Liver (tissue), 9 donors: ENCODE measurements around the gene ATXN7L1. TPM values are rescaled to one million over a fixed set of nuclear protein-coding genes. Genes with fewer than 3 reads are reported as not detected.

Source experiments
- DNase-seq: peaks from one replicate; pipeline ENCODE4 v3.0.0-alpha.2; 2017; ENCODE audit warnings: low spot score
- H3K27ac ChIP-seq, 2 donors: one replicate each; pipeline ENCODE4 v1.7.0; 2013; ENCODE audit warnings: inconsistent platforms in 2 of 2, low read length in 2 of 2, control low read depth in 1 of 2, low read depth in 1 of 2, mild to moderate bottlenecking in 1 of 2
- H3K27me3 ChIP-seq, 4 donors: one replicate each; pipeline versions ENCODE4 v1.6.1 to v1.7.0; 2013; ENCODE audit warnings: low read length in 3 of 4, inconsistent platforms in 1 of 4, mild to moderate bottlenecking in 1 of 4, moderate library complexity in 1 of 4; ENCODE audit not compliant: control insufficient read depth in 4 of 4, insufficient read depth in 4 of 4
- H3K36me3 ChIP-seq, 4 donors: one replicate each; pipeline versions ENCODE4 v1.6.1 to v1.7.0; 2013; ENCODE audit warnings: low read length in 3 of 4, mild to moderate bottlenecking in 3 of 4, low read depth in 1 of 4, moderate library complexity in 1 of 4; ENCODE audit not compliant: control insufficient read depth in 4 of 4, insufficient read depth in 3 of 4
- H3K4me1 ChIP-seq, 4 donors: one replicate each; pipeline versions ENCODE4 v1.6.1 to v1.7.0; 2013; ENCODE audit warnings: low read length in 3 of 4, mild to moderate bottlenecking in 3 of 4, moderate library complexity in 1 of 4; ENCODE audit not compliant: control insufficient read depth in 4 of 4, insufficient read depth in 4 of 4
- H3K4me3 ChIP-seq, 3 donors: one replicate each; pipeline versions ENCODE4 v1.6.1 to v1.7.0; 2013; ENCODE audit warnings: low read length in 3 of 3, control low read depth in 1 of 3, low read depth in 1 of 3, mild to moderate bottlenecking in 1 of 3
- H3K9ac ChIP-seq, 2 donors: one replicate each; pipeline ENCODE4 v1.7.0; 2013; ENCODE audit warnings: low read length in 2 of 2, mild to moderate bottlenecking in 2 of 2, moderate library complexity in 2 of 2, control low read depth in 1 of 2, low read depth in 1 of 2
- H3K9me3 ChIP-seq, 4 donors: one replicate each; pipeline versions ENCODE4 v1.6.1 to v1.7.0; 2013; ENCODE audit warnings: low read length in 3 of 4; ENCODE audit not compliant: control insufficient read depth in 4 of 4
- FOXA1 ChIP-seq: IDR thresholded peaks from 2 replicates; pipeline ENCODE4 v1.6.1; 2016; ENCODE audit warnings: antibody characterized with exemption
- FOXA2 ChIP-seq: IDR thresholded peaks from 2 replicates; pipeline ENCODE4 v1.6.1; 2016; ENCODE audit warnings: antibody characterized with exemption
- GABPA ChIP-seq, 2 donors: IDR thresholded peaks in 1 of 2; conservative IDR thresholded peaks in 1 of 2; 2 replicates each; pipeline ENCODE4 v1.6.1; 2016; ENCODE audit warnings: antibody characterized with exemption in 2 of 2, mild to moderate bottlenecking in 1 of 2, moderate library complexity in 1 of 2
- HNF4A ChIP-seq, 2 donors: conservative IDR thresholded peaks; 2 replicates each; pipeline ENCODE4 v1.6.1; 2016; ENCODE audit warnings: antibody characterized with exemption in 2 of 2, mild to moderate bottlenecking in 2 of 2
- HNF4G ChIP-seq: IDR thresholded peaks from 2 replicates; pipeline ENCODE4 v1.6.1; 2016; ENCODE audit warnings: antibody characterized with exemption
- JUND ChIP-seq, 2 donors: IDR thresholded peaks; 2 replicates each; pipeline ENCODE4 v1.6.1; 2016; ENCODE audit warnings: antibody characterized with exemption in 2 of 2
- RAD21 ChIP-seq, 2 donors: IDR thresholded peaks; 2 replicates each; pipeline ENCODE4 v1.6.1; 2016; ENCODE audit warnings: antibody characterized with exemption in 2 of 2, mild to moderate bottlenecking in 2 of 2
- RXRA ChIP-seq, 2 donors: IDR thresholded peaks; 2 replicates each; pipeline ENCODE4 v1.6.1; 2017 to 2018; ENCODE audit warnings: antibody characterized with exemption in 2 of 2, mild to moderate bottlenecking in 1 of 2
- YY1 ChIP-seq: IDR thresholded peaks from 2 replicates; pipeline ENCODE4 v1.6.1; 2016; ENCODE audit warnings: antibody characterized with exemption, mild to moderate bottlenecking
- WGBS: extraction: QIAGEN DNeasy Blood & Tissue Kit; methylation state at CpG from one replicate; pipeline ENCODE4 v1.1.7; 2013; 5-methylcytosine and 5-hydroxymethylcytosine counted together
- polyA plus RNA-seq, 2 donors: library from polyadenylated mRNA; stranded (reverse) in 1 of 2; unstranded in 1 of 2; fragments of 200-250 nt in 1 of 2; fragments of >200 nt in 1 of 2; fragmentation: Nextera tagmentation in 1 of 2; extraction: Ambion mirVana in 1 of 2; gene quantifications; one replicate each; pipeline versions ENCODE4 v1.2.1 to v1.2.3, GENCODE V29; 2013 to 2015
- total RNA-seq, 2 donors: library from RNA; depleted of rRNA; stranded (reverse); fragments of >200 nt; gene quantifications; one replicate each; pipeline ENCODE4 v1.2.3, GENCODE V29; 2014
- TF ChIP-seq, protein P1 (sequence below): fragments of 150-350 bp; IDR thresholded peaks from 2 replicates; pipeline ENCODE4 v1.5.1; 2017; ENCODE audit warnings: improper control_type of control experiment, low read depth, low read length; ENCODE audit not compliant: missing input control
- TF ChIP-seq, protein P2 (sequence below): IDR thresholded peaks from 2 replicates; pipeline ENCODE4 v1.6.1; 2016; ENCODE audit warnings: antibody characterized with exemption, mild to moderate bottlenecking
- donor health status: healthy.
- donor health status: healthy.
- donor health status: healthy.
- donor health status: healthy.
- donor health status: healthy.

Gene ATXN7L1
- total and polyA plus RNA-seq, 4 donors: 2.1 to 7.4 (median 5.3) TPM

DNA sequence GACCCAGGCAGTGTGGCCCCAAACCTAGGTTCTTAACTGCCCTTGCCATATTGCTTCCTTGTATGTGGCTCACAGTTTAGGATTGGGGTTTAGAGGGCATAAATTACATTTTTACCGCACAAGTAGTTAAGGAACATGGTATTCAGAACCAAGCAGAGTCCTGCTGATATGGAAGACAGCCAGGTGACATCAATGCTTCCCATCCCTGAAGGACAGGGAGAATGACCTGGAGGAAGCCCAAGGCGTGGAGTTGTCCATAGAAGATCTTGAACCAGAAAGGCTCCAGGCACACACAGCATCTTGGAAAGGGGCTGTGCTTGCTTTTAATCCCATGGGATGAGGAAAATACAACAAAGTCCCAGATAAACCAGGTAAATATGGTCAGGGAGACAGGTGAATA, 48.3 kb downstream of the ATXN7L1 start (continued):
- TF ChIP-seq, protein P1, sequence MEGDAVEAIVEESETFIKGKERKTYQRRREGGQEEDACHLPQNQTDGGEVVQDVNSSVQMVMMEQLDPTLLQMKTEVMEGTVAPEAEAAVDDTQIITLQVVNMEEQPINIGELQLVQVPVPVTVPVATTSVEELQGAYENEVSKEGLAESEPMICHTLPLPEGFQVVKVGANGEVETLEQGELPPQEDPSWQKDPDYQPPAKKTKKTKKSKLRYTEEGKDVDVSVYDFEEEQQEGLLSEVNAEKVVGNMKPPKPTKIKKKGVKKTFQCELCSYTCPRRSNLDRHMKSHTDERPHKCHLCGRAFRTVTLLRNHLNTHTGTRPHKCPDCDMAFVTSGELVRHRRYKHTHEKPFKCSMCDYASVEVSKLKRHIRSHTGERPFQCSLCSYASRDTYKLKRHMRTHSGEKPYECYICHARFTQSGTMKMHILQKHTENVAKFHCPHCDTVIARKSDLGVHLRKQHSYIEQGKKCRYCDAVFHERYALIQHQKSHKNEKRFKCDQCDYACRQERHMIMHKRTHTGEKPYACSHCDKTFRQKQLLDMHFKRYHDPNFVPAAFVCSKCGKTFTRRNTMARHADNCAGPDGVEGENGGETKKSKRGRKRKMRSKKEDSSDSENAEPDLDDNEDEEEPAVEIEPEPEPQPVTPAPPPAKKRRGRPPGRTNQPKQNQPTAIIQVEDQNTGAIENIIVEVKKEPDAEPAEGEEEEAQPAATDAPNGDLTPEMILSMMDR: no peak
- no peak for TF ChIP-seq GABPA (IDR thresholded peaks at IDR 0.05 in 1 of 2, conservative IDR thresholded peaks at IDR 0.05 in 1 of 2)
- no peak for TF ChIP-seq HNF4G
- no peak for TF ChIP-seq FOXA1
- TF ChIP-seq RAD21 (IDR thresholded peaks at IDR 0.05): no peak

DNA sequence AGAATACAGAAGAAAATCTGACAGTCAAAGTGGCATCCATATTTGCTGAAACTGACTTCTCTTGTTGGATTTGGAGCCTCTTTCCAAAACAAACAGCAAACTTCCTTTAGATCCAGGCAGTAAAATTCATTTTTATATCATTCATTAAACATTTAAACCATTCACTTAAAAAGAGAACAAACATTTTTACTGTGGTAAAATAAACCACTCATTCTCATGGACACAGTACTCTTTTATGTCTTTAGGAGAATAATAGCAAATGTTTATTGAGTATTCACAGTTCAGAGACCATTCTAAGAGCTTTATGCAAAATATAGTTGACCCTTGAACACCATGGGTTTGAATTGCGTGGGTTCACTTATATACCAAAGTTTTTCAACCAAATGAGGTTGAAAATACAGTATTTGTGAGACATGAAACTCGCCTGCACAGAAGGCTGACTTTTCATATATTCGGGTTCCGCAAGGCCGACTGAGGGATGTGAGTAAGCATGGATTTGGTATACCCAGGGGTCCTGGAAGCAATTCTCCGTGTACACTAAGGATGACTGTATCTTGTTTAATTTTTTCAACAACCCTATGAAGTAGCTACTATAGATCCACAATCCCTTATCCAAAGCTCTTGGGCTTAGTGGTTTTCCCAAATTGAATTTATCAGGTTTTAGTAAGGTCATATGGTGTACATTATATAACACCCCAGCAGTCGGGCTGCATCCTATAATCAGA, 49.1 kb downstream of the ATXN7L1 start:
- H3K36me3 ChIP-seq: no peaks in the 10 kb centered on the region
- no peaks in the 10 kb centered on the region for H3K9me3 ChIP-seq
- DNase-seq: no peak
- H3K9ac ChIP-seq: no peak overlapping the region
- H3K4me3 ChIP-seq: no peak overlapping the region
- H3K27me3 ChIP-seq: no peaks in the 10 kb centered on the region
- TF ChIP-seq HNF4A (conservative IDR thresholded peaks at IDR 0.05): no peak
- WGBS: 90% methylated on average over 7 of the region's 7 CpGs
- no peak overlapping the region for H3K27ac ChIP-seq
- H3K4me1 ChIP-seq: peaks cover 0 to 26% (median 14%) of the 10 kb centered on the region in 4 donors

DNA sequence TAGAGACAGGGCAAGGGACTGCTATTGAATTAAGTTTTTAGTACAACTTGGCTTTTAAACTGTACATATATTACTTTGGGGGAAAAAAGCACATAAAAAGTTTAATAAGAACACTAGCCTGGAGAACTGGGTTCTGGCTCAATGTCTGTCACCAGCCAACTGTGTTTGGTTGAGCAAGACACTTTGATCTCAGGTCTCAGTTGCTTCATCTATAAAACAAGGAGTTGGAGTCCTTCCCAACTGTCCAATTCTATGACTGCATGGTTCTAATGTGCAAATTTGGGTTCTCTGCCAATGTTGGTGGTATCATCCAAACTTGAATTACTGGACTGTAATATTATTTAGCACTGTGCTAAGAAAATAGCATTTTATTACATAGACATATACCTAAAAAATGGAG, 50.3 kb downstream of the ATXN7L1 start:
- DNase-seq: no peak
- H3K4me1 ChIP-seq: peaks cover 0 to 26% (median 14%) of the 10 kb centered on the region in 4 donors
- TF ChIP-seq, protein P2, sequence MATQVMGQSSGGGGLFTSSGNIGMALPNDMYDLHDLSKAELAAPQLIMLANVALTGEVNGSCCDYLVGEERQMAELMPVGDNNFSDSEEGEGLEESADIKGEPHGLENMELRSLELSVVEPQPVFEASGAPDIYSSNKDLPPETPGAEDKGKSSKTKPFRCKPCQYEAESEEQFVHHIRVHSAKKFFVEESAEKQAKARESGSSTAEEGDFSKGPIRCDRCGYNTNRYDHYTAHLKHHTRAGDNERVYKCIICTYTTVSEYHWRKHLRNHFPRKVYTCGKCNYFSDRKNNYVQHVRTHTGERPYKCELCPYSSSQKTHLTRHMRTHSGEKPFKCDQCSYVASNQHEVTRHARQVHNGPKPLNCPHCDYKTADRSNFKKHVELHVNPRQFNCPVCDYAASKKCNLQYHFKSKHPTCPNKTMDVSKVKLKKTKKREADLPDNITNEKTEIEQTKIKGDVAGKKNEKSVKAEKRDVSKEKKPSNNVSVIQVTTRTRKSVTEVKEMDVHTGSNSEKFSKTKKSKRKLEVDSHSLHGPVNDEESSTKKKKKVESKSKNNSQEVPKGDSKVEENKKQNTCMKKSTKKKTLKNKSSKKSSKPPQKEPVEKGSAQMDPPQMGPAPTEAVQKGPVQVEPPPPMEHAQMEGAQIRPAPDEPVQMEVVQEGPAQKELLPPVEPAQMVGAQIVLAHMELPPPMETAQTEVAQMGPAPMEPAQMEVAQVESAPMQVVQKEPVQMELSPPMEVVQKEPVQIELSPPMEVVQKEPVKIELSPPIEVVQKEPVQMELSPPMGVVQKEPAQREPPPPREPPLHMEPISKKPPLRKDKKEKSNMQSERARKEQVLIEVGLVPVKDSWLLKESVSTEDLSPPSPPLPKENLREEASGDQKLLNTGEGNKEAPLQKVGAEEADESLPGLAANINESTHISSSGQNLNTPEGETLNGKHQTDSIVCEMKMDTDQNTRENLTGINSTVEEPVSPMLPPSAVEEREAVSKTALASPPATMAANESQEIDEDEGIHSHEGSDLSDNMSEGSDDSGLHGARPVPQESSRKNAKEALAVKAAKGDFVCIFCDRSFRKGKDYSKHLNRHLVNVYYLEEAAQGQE: peak; percentile 41
- TF ChIP-seq HNF4A (conservative IDR thresholded peaks at IDR 0.05): peak; percentile 58 to 72
- peak; percentile 11 to 35 for TF ChIP-seq RXRA (IDR thresholded peaks at IDR 0.05)
- TF ChIP-seq, protein P1: no peak
- no peak for TF ChIP-seq FOXA2
- peak; percentile 19 for TF ChIP-seq HNF4G
- peak in 1 of 2 donors; percentile 36 for TF ChIP-seq JUND (IDR thresholded peaks at IDR 0.05)
- TF ChIP-seq YY1: peak; percentile 32
- peak; percentile 33 to 44 for TF ChIP-seq RAD21 (IDR thresholded peaks at IDR 0.05)
- H3K9ac ChIP-seq: no peak overlapping the region
- H3K27me3 ChIP-seq: no peaks in the 10 kb centered on the region
- H3K36me3 ChIP-seq: no peaks in the 10 kb centered on the region
- no peak overlapping the region for H3K4me3 ChIP-seq
- no peak overlapping the region for H3K27ac ChIP-seq
- no peaks in the 10 kb centered on the region for H3K9me3 ChIP-seq
